ENCODE measurements around the gene EPAS1.
A peak's percentile ranks its signal among the peaks of the same experiment; 100 is the strongest.

EPAS1 gene

DNA sequence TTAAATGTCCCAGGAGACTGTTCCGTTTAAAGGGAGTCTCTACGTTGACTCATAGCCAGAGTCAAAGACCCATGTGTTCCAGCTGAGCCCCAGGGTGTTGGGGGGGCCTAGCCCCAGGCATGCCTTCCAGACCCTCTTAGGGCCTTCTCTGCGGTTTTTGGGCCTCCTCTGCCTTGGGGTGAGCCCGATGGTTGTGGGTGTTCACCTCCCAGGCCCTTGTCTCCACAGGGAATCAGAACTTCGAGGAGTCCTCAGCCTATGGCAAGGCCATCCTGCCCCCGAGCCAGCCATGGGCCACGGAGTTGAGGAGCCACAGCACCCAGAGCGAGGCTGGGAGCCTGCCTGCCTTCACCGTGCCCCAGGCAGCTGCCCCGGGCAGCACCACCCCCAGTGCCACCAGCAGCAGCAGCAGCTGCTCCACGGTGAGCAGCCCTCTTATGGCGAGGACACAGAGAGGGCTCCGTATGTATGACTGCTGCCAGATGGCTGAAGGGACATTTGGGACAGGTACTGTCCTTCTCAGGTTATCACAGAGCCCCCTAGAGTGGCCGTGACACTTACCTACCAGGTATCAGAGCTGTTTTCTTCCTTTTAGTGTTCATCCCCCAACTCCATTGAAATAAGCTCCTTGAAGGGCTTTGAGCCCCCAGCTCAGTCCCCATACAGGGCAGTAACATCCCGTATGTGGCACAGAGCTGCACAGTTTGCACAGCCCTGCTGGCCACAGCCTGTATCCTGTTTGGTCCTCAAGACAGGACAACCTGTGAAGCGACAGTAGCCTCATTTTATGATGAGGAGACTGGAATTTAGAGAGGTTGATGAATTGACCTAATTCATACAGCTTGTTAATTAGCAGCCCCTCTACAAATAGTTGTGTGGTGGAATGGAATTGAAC lies 80.7 kb downstream of the EPAS1 start:
- Mint-ChIP-seq H3K36me3 (ENCODE audit: insufficient read depth) (no peaks in the 10 kb centered on the region), H3K4me1 (ENCODE audit: low read depth in 2 of 2) (peaks cover 0 to 3% of the 10 kb centered on the region in 2 donors), H3K27me3 (no peaks in the 10 kb centered on the region)

GRCh38 chr2:46378616-46379015 lies 81.4 kb downstream of the EPAS1 start:
- Mint-ChIP-seq H3K4me1 (ENCODE audit: low read depth in 2 of 2) (peaks cover 0 to 6% of the 10 kb centered on the region in 2 donors), H3K27me3 (no peaks in the 10 kb centered on the region), H3K27ac (no peak overlapping the region), H3K9me3 (no peaks in the 10 kb centered on the region), H3K4me3 (no peak overlapping the region), H3K36me3 (ENCODE audit: insufficient read depth) (no peaks in the 10 kb centered on the region)
- ATAC-seq (replicated peaks) (no peak), DNase-seq (no peak)

More for the DNA sequence above, 80.7 kb downstream of the EPAS1 start:
- no peak overlapping the region for H3K27ac Mint-ChIP-seq
- no peak overlapping the region for H3K4me3 Mint-ChIP-seq
- ATAC-seq (replicated peaks) (no peak), DNase-seq (no peak)
- H3K9me3 Mint-ChIP-seq, result no peaks in the 10 kb centered on the region

DNA sequence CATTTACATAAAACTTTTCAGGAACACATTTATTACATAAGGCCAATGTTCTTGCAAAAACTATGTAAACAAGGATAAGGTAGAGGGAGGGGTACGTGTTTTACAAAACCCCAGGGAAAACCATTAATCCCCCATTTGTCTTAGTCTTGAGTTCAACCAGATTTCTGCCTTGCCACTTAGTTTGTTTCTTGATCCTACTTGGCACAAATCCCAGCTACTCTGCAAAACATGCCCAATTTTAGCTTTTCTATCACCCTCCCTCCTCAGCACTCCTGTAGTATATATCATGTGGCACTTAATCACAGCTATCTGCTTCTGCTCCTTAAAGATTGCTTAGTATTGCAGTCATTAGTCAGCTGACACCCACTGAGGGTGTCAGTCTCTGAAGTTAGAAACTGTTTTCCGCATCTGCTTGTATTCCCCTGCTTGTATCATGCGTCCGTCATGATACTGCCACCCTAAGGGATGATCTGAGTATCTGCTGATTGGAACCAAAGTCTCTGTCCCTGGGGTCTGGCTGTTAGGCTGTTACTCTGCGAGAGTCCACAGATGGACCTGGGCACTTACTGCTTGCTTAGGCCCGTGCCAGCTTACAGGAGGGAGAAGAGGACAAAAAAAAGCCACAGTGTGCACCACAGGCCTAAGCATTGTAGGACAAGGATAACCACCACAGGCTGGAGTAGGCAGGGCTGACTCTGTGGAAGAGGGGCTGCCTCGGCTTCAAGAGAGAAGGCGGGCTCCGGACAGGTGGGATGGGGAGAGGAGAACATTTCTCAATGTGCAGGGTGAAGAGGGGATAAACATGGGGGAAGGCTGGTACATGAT lies 82.2 kb downstream of the EPAS1 start:
- no peak for DNase-seq
- H3K36me3 Mint-ChIP-seq (ENCODE audit: insufficient read depth), result no peaks in the 10 kb centered on the region
- H3K4me1 Mint-ChIP-seq (ENCODE audit: low read depth in 2 of 2), result peaks cover 0 to 8% of the 10 kb centered on the region in 2 donors
- H3K9me3 Mint-ChIP-seq, result no peaks in the 10 kb centered on the region
- H3K27ac Mint-ChIP-seq, result no peak overlapping the region
- no peak for ATAC-seq (replicated peaks)
- H3K4me3 Mint-ChIP-seq, result no peak overlapping the region
- no peaks in the 10 kb centered on the region for H3K27me3 Mint-ChIP-seq

- ATAC-seq (replicated peaks), result no peak
- Mint-ChIP-seq H3K9me3 (no peaks in the 10 kb centered on the region), H3K4me1 (ENCODE audit: low read depth in 2 of 2) (peaks cover 0 to 8% of the 10 kb centered on the region in 2 donors), H3K4me3 (no peak overlapping the region), H3K27ac (peak overlapping the region in 1 of 2 donors; percentile 31), H3K36me3 (ENCODE audit: insufficient read depth) (no peaks in the 10 kb centered on the region), H3K27me3 (no peaks in the 10 kb centered on the region)
- no peak for DNase-seq
Observed at GRCh38 chr2:46380038-46380940, 83.1 kb downstream of the EPAS1 start.

DNA sequence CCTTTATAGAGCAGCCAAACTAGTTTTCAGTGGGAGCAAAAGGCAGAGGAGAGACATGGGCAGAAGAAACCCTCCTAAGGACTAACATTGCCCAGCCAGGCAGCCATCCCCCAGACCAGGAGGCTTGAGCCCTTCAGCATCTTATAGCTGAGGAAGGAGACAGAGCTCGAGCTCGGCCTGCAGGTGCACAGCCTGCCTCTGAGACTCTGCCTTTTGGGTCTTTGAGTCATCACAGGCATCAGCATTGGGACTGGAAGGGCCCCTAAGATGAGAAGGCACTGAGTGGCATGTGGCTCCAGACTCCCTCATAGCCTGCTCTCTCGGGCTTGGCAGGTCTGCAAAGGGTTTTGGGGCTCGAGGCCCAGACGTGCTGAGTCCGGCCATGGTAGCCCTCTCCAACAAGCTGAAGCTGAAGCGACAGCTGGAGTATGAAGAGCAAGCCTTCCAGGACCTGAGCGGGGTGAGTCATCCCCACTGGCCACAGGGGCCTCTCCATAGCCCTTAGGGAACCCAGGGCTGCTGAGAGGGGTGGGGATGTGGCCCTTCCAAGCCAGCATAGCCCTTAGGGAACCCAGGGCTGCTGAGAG lies 84.1 kb downstream of the EPAS1 start:
- H3K36me3 Mint-ChIP-seq (ENCODE audit: insufficient read depth), result no peaks in the 10 kb centered on the region
- no peaks in the 10 kb centered on the region for H3K27me3 Mint-ChIP-seq
- DNase-seq (no peak), ATAC-seq (replicated peaks) (no peak)
- peak overlapping the region in 1 of 2 donors; percentile 31 for H3K27ac Mint-ChIP-seq
- H3K4me1 Mint-ChIP-seq (ENCODE audit: low read depth in 2 of 2), result peaks cover 0 to 8% of the 10 kb centered on the region in 2 donors
- H3K4me3 Mint-ChIP-seq, result no peak overlapping the region
- H3K9me3 Mint-ChIP-seq, result no peaks in the 10 kb centered on the region

- ATAC-seq (replicated peaks), result no peak
- Mint-ChIP-seq H3K4me1 (ENCODE audit: low read depth in 2 of 2) (peaks cover 0 to 8% of the 10 kb centered on the region in 2 donors), H3K36me3 (ENCODE audit: insufficient read depth) (no peaks in the 10 kb centered on the region), H3K27ac (no peak overlapping the region), H3K4me3 (no peak overlapping the region), H3K27me3 (no peaks in the 10 kb centered on the region), H3K9me3 (no peaks in the 10 kb centered on the region)
- DNase-seq, result no peak
Observed at GRCh38 chr2:46381871-46382270, 84.7 kb downstream of the EPAS1 start.

GRCh38 chr2:46382331-46383112 lies 85.3 kb downstream of the EPAS1 start:
- ATAC-seq (replicated peaks) (no peak), DNase-seq (no peak)
- Mint-ChIP-seq H3K27me3 (no peaks in the 10 kb centered on the region), H3K9me3 (no peaks in the 10 kb centered on the region), H3K27ac (peak overlapping the region; percentile 14 to 47), H3K36me3 (ENCODE audit: insufficient read depth) (no peaks in the 10 kb centered on the region), H3K4me3 (no peak overlapping the region), H3K4me1 (ENCODE audit: low read depth in 2 of 2) (peaks cover 0 to 9% of the 10 kb centered on the region in 2 donors)

- Mint-ChIP-seq H3K27ac (peak overlapping the region; percentile 20 to 47), H3K27me3 (no peaks in the 10 kb centered on the region), H3K9me3 (no peaks in the 10 kb centered on the region), H3K4me1 (ENCODE audit: low read depth in 2 of 2) (peaks cover 0 to 11% of the 10 kb centered on the region in 2 donors), H3K36me3 (ENCODE audit: insufficient read depth) (no peaks in the 10 kb centered on the region), H3K4me3 (no peak overlapping the region)
- DNase-seq, result no peak
- no peak for ATAC-seq (replicated peaks)
Observed at GRCh38 chr2:46383113-46383395, 85.8 kb downstream of the EPAS1 start.

- Mint-ChIP-seq H3K36me3 (ENCODE audit: insufficient read depth) (no peaks in the 10 kb centered on the region), H3K4me3 (no peak overlapping the region), H3K27me3 (peaks cover 0 to under 1% of the 10 kb centered on the region in 2 donors), H3K4me1 (ENCODE audit: low read depth in 2 of 2) (peaks cover 0 to 11% of the 10 kb centered on the region in 2 donors), H3K27ac (peak overlapping the region; percentile 20 to 66), H3K9me3 (no peaks in the 10 kb centered on the region)
- DNase-seq (no peak), ATAC-seq (replicated peaks) (no peak)
Observed at GRCh38 chr2:46383784-46384456, 86.7 kb downstream of the EPAS1 start.

GRCh38 chr2:46384457-46384815 lies 87.2 kb downstream of the EPAS1 start:
- ATAC-seq (replicated peaks), result no peak
- Mint-ChIP-seq H3K36me3 (ENCODE audit: insufficient read depth) (no peaks in the 10 kb centered on the region), H3K9me3 (no peaks in the 10 kb centered on the region), H3K4me1 (ENCODE audit: low read depth in 2 of 2) (peaks cover 0 to 11% of the 10 kb centered on the region in 2 donors), H3K27ac (no peak overlapping the region), H3K27me3 (peaks cover 0 to 6% of the 10 kb centered on the region in 2 donors), H3K4me3 (no peak overlapping the region)
- DNase-seq, result no peak

DNA sequence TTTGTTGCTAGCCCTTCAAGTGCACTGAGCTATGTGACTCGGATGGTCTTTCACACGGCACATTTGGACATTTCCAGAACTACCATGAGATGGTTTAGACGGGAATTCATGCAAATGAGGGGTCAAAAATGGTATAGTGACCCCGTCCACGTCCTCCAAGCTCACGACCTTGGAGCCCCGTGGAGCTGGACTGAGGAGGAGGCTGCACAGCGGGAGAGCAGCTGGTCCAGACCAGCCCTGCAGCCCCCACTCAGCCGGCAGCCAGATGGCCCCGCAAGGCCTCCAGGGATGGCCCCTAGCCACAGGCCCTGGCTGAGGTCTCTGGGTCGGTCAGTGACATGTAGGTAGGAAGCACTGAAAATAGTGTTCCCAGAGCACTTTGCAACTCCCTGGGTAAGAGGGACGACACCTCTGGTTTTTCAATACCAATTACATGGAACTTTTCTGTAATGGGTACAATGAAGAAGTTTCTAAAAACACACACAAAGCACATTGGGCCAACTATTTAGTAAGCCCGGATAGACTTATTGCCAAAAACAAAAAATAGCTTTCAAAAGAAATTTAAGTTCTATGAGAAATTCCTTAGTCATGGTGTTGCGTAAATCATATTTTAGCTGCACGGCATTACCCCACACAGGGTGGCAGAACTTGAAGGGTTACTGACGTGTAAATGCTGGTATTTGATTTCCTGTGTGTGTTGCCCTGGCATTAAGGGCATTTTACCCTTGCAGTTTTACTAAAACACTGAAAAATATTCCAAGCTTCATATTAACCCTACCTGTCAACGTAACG lies 88.8 kb downstream of the EPAS1 start:
- H3K27me3 Mint-ChIP-seq, result peaks cover 0 to 9% of the 10 kb centered on the region in 2 donors
- no peak overlapping the region for H3K27ac Mint-ChIP-seq
- H3K9me3 Mint-ChIP-seq, result no peaks in the 10 kb centered on the region
- DNase-seq (no peak), ATAC-seq (replicated peaks) (no peak)
- H3K4me3 Mint-ChIP-seq, result no peak overlapping the region
- no peaks in the 10 kb centered on the region for H3K36me3 Mint-ChIP-seq (ENCODE audit: insufficient read depth)
- H3K4me1 Mint-ChIP-seq (ENCODE audit: low read depth in 2 of 2), result peaks cover 0 to 8% of the 10 kb centered on the region in 2 donors

Data from effector memory CD8-positive, alpha-beta T cell (primary cell).